Left lobe of liver (tissue), 2 donors: Measurements from ENCODE around the gene CES1. TPM values are rescaled to one million over a fixed set of nuclear protein-coding genes. Genes with fewer than 3 reads are reported as not detected.
A peak's percentile ranks its signal among the peaks of the same experiment; 100 is the strongest.
"Not testable (repeated sequence)": the region's sequence is repeated elsewhere in the genome, so short reads cannot be mapped to it uniquely, and the experiment has no call there.

ENCODE experiments used
- ATAC-seq: fragments of 200-7000 bp; cut with Tn5 transposase; one replicate; pipeline ENCODE4 v1.9.1; 2020; ENCODE audit warnings: mild to moderate bottlenecking, moderate library complexity
- DNase-seq: peaks from one replicate; pipeline ENCODE4 v3.0.0-alpha.2; 2020; ENCODE audit warnings: low spot score
- total RNA-seq: library from RNA; stranded (reverse); gene quantifications from one replicate; pipeline ENCODE4 v1.2.1, GENCODE V29; 2021
- donor health status: DM: no; HTN: no; CAD: no; lungs with moderate emphysema.
- donor health status: DM: no; HTN: yes; CAD: no.

The CES1 gene
- total RNA-seq, 1 donor from 2014 or later: 2,727 TPM

DNA sequence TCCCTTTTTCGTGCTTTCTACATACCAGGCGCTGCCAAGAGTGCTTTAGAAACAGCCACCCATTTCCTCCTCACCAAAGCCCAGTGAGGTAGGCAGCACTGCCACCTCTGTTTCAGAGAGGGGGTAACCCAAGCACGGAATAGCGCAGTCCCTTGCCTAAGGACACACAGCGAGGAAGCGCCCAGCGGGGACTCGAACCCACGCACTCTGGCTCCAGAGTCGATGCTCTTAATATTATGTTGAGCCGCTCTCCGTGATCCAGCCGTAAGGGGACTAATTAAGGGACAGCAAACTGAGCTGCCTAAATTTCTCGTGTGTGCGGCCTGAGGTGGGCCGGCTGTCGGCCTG is 497 bp downstream of the CES1 start:
- ATAC-seq: no peak
- DNase-seq: no peak

- DNase-seq: no peak
- ATAC-seq: no peak
Observed at GRCh38 chr16:55830658-55831294, 2.1 kb downstream of the CES1 start.

DNA sequence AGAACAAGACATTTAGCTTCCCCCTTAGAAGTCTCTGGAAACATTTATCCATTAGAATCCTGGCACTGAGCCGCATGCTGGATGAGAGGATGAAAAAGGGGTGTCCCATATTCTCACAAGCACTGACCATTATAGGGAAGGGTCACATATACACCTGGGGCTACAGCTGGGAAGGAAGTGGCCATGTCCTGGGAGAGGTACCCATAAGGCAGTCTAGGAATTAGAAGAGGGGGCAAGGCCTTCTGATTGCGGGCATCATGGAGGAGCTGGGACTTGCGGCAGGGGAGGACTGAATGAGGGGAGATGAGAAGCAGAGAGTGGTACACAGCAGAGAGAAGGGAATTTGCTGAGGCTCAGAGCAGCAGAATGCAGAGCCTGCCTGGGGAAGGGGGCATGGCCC is 3.7 kb downstream of the CES1 start:
- ATAC-seq, DNase-seq: not testable (repeated sequence)

GRCh38 chr16:55828680-55829079 is 4.2 kb downstream of the CES1 start:
- ATAC-seq (no peak), DNase-seq (no peak)

DNA sequence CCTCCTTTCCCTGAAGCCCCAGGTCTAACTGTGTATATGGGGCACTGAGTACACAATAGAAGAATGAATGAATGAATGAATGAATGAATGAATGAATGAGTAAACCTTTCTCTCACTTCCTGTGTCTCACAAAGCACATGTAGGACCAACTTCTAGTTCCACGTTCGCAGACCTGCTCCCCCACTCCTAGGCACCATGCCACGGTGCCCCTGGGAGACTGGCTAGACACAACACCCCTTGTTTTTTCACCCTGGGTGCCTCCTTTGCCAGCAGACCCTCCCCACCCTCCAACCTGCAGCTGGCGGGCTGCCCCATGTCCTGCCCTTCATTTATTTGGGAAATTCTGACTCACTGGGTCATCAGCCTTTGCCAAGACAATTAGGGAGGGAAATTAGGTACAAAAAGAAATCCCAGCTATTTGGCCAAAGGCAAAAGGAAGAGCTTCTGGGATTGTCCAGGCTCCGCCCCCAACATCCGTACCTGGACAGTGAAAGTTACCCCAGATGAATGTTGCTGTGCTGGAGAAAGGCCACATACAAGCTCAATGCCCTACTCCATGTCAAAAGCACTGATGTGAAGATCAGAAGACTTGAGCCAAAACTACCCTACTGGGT is 7.7 kb downstream of the CES1 start:
- no peak for DNase-seq
- no peak for ATAC-seq

- DNase-seq: no peak
Observed at GRCh38 chr16:55824473-55825000, 8.4 kb downstream of the CES1 start.

GRCh38 chr16:55822280-55822810 is 10.6 kb downstream of the CES1 start:
- DNase-seq (no peak), ATAC-seq (no peak)

More at GRCh38 chr16:55824473-55825000, 8.4 kb downstream of the CES1 start:
- ATAC-seq: peak; percentile 42

DNA sequence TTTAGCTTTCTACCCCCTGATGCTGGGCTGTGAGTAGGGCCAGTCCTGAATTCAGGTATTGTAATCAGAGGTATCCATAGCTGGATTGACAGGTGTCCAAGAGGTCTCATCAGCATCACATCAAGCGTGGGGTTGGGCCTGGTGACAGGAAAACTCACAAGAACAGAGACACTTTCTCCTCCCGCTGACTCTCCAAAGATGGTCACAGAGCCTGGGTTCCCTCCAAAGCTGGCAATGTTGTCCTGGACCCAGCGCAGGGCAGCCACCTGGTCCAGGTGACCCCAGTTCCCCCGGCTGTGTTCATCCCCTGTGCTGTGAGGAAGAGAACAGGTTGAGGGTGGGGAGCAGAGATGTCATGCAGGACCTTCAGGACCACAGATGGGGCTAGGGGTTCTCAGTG is 11.7 kb downstream of the CES1 start:
- DNase-seq (no peak), ATAC-seq (no peak)

- DNase-seq: peak; percentile 39
- no peak for ATAC-seq
Observed at GRCh38 chr16:55820615-55821014, 12.3 kb downstream of the CES1 start.

GRCh38 chr16:55817236-55817912 is 15.5 kb downstream of the CES1 start:
- peak; percentile 7 for ATAC-seq
- peak; percentile 36 for DNase-seq

DNA sequence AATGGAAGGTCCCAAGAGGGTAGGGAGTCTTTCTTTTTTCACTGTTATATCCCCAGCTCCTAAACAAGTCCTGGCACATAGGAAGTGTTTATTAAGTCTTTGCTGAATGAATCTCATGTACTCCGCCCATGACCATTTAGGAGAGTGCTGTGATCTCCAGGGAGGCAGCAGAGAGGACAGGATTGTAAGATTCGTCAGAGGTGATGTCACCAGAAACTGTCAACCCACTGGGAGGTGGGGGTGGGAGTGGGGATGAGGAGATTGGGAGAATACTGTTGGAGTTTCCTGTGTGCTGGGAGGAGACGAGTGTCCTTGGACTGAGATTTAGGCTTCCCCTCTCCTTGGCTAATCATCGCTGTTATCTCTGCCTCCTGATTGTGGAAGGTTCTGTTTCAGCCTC is 16.7 kb downstream of the CES1 start:
- DNase-seq: peak; percentile 19
- not testable (repeated sequence) for ATAC-seq

GRCh38 chr16:55815320-55815719 is 17.6 kb downstream of the CES1 start:
- DNase-seq (peak; percentile 46), ATAC-seq (peak; percentile 3)

- DNase-seq: peak; percentile 0
- ATAC-seq: not testable (repeated sequence)
Observed at GRCh38 chr16:55814174-55814573, 18.7 kb downstream of the CES1 start.

DNA sequence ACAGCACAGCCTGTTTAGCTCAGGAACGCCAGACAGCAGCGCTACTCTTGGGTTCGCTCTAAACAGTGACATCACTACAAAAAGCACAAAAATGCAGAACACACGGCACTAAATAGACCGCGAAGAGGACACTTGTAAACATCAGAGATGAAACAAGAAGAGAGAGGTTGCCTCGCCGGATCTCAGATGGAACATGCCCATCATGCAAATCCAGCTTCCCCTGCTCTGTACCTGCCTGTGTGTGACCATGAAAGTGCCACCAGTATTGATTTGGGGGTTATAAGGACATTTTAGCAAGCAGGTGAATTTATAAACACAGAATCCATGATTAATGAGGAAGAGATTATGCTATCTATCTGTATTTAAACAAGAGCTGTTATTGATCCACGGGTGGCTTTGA is 19.2 kb downstream of the CES1 start:
- ATAC-seq: not testable (repeated sequence)
- peak; percentile 33 for DNase-seq

- peak; percentile 2 for ATAC-seq
Observed at GRCh38 chr16:55812951-55813350, 19.9 kb downstream of the CES1 start.

DNA sequence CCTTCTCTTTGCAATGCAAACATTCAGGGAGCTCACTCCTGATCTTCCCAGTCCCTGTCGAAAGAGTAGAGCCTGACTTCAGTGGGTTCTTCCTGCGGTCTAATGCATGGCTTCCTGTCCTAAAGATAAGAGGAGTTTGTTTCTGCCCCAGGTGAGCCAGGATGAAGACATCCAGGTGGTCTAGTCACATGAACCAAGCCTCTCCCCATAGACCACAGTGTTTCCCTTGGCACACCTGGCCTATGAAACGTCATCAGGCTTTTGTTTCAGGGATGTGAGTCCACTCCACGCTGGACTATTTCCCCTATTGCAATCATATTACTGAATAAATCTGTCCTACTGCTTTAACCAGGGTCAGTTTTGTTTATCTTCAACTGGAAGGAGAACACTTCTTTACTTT is 21.1 kb downstream of the CES1 start:
- no peak for ATAC-seq
- peak; percentile 39 for DNase-seq

More at GRCh38 chr16:55812951-55813350, 19.9 kb downstream of the CES1 start:
- DNase-seq: no peak

DNA sequence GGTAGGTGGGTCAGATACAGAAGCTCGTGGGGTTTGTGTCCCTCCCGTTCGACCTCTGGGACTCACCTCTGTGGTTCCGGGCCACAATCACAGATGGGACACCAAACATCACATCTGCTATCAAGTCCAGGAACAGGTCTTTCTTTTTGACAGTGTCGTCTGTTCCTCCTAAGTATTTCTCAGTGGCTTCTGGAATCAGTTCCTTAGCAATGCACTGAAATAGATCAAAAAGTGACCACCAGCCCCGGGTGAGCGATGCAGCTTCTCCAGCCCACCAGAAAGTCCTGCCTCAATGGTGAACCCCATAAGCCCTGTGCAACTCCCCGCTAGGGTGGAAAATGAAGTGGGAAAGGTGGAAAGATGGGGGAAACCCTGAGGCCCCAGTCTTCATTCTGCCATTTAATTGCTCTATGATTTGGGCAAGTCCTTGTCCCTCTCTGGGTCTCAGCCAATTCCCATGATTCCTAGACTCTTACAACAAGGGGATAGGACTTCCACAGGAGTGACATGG is 22.4 kb downstream of the CES1 start:
- DNase-seq: peak; percentile 34

GRCh38 chr16:55809851-55810250 is 23.0 kb downstream of the CES1 start:
- no peak for ATAC-seq
- peak; percentile 40 for DNase-seq

More for the DNA sequence above, 22.4 kb downstream of the CES1 start:
- ATAC-seq: no peak

- ATAC-seq (peak; percentile 45), DNase-seq (peak; percentile 53)
Observed at GRCh38 chr16:55809386-55809785, 23.5 kb downstream of the CES1 start.

- not testable (repeated sequence) for ATAC-seq, DNase-seq
Observed at GRCh38 chr16:55808286-55808685, 24.6 kb downstream of the CES1 start.

GRCh38 chr16:55805104-55805503 is 27.8 kb downstream of the CES1 start:
- ATAC-seq: peak; percentile 66
- DNase-seq: not testable (repeated sequence)
